HL-60/S4 treated with phorbol 12-myristate 13-acetate at 8.2 ng/mL for 4 days and 3 days (cell line): ENCODE data around the gene SPAG17.

Experiments
- in situ Hi-C: fragments of 300-500 bp; cut with MboI; formaldehyde crosslinking; loops from 2 replicates; pipeline ENCODE4 v1.15.0; 2022; ENCODE audit warnings: low sequenced_read_pairs

SPAG17 gene

GRCh38 chr1:118081387-118081786, 103.6 kb downstream of the SPAG17 start:
- in situ Hi-C loops = no loop called here

GRCh38 chr1:118077331-118078045, 107.5 kb downstream of the SPAG17 start:
- in situ Hi-C loops = no loop called here

- in situ Hi-C loops = no loop called here
Observed at GRCh38 chr1:118075116-118075515, 109.9 kb downstream of the SPAG17 start.

GRCh38 chr1:118073648-118074435, 111.2 kb downstream of the SPAG17 start:
- in situ Hi-C loops = no loop called here

GRCh38 chr1:118049981-118050380, 135.0 kb downstream of the SPAG17 start:
- in situ Hi-C loops = no loop called here

- in situ Hi-C loops = no loop called here
Observed at GRCh38 chr1:118047650-118048224, 137.3 kb downstream of the SPAG17 start.

GRCh38 chr1:118047006-118047649, 137.9 kb downstream of the SPAG17 start:
- in situ Hi-C loops = no loop called here

GRCh38 chr1:118043624-118044023, 141.4 kb downstream of the SPAG17 start:
- in situ Hi-C loops = no loop called here

GRCh38 chr1:118042501-118042900, 142.5 kb downstream of the SPAG17 start:
- in situ Hi-C loops = no loop called here

GRCh38 chr1:118039170-118039569, 145.9 kb downstream of the SPAG17 start:
- in situ Hi-C loops = no loop called here

- in situ Hi-C loops = no loop called here
Observed at GRCh38 chr1:118032883-118033282, 152.1 kb downstream of the SPAG17 start.

- in situ Hi-C loops = no loop called here
Observed at GRCh38 chr1:118028267-118028666, 156.8 kb downstream of the SPAG17 start.

GRCh38 chr1:118023199-118023598, 161.8 kb downstream of the SPAG17 start:
- in situ Hi-C loops = no loop called here

GRCh38 chr1:118021668-118022067, 163.4 kb downstream of the SPAG17 start:
- in situ Hi-C loops = no loop called here

- in situ Hi-C loops = no loop called here
Observed at GRCh38 chr1:118018060-118018459, 167.0 kb downstream of the SPAG17 start.

- in situ Hi-C loops = no loop called here
Observed at GRCh38 chr1:118013938-118014337, 171.1 kb downstream of the SPAG17 start.

- in situ Hi-C loops = no loop called here
Observed at GRCh38 chr1:118013336-118013735, 171.7 kb downstream of the SPAG17 start.

- in situ Hi-C loops = no loop called here
Observed at GRCh38 chr1:118012515-118013124, 172.4 kb downstream of the SPAG17 start.

- in situ Hi-C loops = no loop called here
Observed at GRCh38 chr1:118008011-118008410, 177.0 kb downstream of the SPAG17 start.

GRCh38 chr1:118007391-118007790, 177.6 kb downstream of the SPAG17 start:
- in situ Hi-C loops = no loop called here

- in situ Hi-C loops = no loop called here
Observed at GRCh38 chr1:118004312-118004711, 180.7 kb downstream of the SPAG17 start.
